Stimulated activated naive CD8-positive, alpha-beta T cell treated with anti-CD3 and anti-CD28 coated beads, Interleukin-15, Interleukin-2, amounts not matched to agents 100 U/mL and 50 U/mL, for 24 hours (primary cell): ENCODE measurements around the gene STAG3.
A peak's percentile ranks its signal among the peaks of the same experiment; 100 is the strongest.

ENCODE experiments used
- ATAC-seq: fragments of 150-1000 bp; cut with Tn5 transposase; one replicate; pipeline ENCODE4 v1.10.0; 2021
- DNase-seq: peaks from one replicate; pipeline ENCODE4 v3.0.0; 2021

STAG3 gene

GRCh38 chr7:100155553-100156317, 22.0 kb upstream of the STAG3 start:
- ATAC-seq (no peak), DNase-seq (no peak)

GRCh38 chr7:100156331-100157068, 21.2 kb upstream of the STAG3 start:
- ATAC-seq: peak; percentile 60

GRCh38 chr7:100157069-100157333, 20.7 kb upstream of the STAG3 start:
- ATAC-seq: no peak
- DNase-seq: no peak

More at GRCh38 chr7:100156331-100157068, 21.2 kb upstream of the STAG3 start:
- DNase-seq: peak; percentile 52

DNA sequence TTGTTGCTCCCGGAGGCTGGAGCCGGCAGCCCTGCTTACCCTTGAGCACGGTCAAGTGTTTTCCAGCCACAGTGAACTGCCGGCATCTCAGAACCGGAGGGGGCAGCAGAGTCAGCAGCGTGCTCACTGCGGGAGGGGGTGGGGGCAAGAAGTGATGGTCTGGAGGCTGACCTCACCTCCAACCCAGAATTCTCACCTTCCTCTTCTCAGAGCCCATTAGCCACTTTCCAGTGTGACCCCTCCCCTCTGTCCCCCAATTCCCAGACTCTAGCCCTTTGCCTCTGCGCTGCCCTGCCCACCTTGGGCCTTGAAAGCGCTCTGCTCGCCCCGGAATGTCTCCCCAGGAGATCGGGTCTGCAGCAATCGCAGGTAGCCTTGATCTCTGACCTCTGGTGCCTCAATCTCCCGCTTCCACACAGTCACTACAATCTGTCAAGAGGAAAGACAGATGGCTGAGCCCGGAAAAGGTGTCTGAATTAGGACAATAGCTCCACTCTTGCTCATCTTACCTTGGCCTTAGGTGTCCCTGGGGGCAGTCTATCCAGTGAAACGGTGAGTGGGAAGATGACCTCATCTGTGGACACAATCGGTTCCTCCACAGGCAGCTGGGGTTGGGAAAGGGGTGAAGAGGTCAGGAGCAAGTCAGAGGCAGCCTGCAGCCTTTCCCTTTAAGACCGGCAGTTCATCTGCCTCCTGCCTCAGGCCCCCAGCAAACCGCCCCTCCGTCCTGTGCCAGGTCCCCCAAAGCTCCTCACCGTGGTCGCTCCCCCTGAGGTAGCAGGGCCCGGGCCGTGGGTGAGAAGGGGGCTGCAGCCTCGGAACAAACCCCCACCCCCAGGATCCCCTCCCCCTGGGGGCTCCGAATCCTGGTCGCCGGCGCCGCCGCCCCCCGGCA, 20.1 kb upstream of the STAG3 start:
- DNase-seq: peak; percentile 33
- ATAC-seq: no peak

DNA sequence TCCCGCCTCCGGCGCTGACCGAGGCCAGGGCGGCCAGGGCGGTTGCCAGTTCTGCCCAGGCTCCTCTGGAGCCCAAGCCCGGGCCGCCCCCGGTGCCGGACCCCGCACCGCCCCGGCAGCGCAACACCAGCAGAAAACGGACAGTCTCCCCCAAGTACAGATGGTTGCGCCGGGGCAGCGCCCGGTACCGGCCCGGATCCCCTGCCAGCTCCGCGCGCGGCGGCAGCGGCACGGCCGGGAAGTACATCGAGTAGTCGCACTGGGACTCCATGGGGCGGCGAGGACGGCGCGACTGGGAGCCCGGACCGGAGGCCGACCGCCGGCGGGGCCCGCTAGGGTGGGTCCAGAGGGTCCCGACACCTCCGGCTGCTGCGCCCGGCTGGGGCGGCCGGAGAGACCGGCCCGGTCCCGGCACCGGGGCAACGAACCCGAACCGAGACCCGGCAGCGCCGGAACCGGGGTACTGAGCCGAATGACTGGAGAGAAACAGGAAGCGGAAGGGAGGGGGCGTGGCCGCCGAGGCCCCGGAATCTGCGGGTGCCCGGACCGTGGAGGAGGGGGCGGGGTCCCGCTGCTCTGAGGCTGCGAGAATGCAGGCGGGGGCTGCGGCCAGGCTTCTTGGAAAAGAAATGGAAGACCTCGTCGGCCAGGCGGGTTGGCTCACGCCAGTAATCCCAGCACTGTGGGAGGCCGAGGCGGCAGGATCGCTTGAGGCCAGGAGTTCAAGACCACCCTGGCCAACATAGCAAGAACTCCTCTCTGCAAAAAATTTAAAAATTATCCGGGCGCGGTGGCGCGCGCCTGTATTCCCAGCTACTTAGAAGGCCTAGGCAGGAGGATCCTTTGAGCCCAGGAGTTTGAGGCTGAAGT, 19.3 kb upstream of the STAG3 start, which contains the start of gene TRAPPC14:
Gene TRAPPC14, minus strand, starts transcription at position 495 of the 870 bp plus-strand sequence. Its CDS starts 224 bp downstream, at position 271.
- ATAC-seq (peak; percentile 72), DNase-seq (peak; percentile 97)

DNA sequence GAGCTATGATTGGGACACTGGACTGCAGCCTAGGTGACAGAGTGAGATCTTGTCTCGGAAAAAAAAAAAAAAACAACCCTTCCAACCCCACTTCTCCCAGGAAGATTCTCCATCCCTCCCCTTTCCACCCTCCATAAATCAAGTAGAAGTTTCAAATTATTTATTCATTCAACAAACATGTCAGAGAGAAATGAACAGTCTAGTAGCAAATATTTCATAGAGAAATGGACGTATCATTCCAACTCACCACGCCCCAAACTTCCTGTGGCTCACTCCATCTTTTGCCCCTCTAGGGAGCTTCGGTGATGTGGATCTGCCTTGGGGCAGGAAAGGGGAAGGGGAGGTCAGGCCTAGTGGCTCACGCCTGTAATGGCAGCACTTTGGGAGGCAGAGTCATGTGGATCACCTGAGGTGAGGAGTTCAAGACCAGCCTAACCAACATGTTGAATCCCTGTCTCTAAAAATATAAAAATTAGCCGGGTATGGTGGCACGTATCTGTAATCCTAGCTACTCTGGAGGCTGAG, 18.6 kb upstream of the STAG3 start:
- DNase-seq (no peak), ATAC-seq (no peak)

- ATAC-seq (no peak), DNase-seq (no peak)
Observed at GRCh38 chr7:100160067-100160466, 17.7 kb upstream of the STAG3 start.

DNA sequence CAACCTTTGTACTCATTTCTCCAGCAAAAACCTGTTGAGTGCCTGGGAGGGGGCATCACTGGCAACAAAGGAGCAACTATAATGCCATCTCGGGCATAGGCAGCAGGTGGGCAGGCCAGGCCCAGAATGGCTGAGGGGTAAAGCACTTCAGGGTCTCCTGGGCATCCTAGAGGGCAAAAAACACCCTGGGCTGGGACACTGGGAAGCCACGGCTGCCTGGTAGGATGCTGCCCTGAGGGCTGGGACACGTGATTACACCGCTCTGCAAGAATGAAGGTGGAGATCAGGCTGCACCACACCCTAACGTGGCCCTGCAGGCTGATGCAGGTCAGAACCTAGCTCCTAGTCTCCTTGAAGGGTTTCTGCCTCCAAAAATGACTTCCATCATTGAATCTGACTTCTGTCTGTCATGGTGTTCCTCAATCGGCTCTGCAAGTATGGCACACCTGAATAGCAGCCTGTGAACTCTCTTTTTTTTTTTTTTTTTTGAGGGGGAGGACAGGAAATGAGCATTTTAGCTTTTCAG, 14.6 kb upstream of the STAG3 start:
- DNase-seq (no peak), ATAC-seq (no peak)

DNA sequence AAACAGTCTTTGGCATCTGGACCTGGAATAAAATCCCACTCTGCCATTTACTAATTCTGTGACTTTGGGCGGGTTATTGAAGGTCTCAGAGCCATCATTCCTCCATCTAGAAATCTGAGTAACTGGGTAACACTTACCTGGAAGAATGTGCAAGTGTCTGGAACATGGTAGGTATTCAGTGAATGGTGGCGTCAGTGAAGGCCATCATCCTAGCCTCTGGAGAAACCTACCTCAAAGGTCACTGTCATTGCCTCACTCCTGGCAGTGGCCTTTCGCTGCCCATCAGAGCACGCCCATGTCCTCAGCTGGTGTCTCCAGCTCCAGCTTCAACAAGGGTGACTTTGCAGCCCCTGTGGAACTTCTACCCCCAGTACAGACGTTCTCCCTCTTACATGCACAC, 13.8 kb upstream of the STAG3 start:
- no peak for DNase-seq
- no peak for ATAC-seq

GRCh38 chr7:100166317-100166940, 11.3 kb upstream of the STAG3 start:
- ATAC-seq: peak; percentile 71
- DNase-seq: peak; percentile 47

- DNase-seq: no peak
- ATAC-seq: no peak
Observed at GRCh38 chr7:100166970-100167911, 10.5 kb upstream of the STAG3 start.

DNA sequence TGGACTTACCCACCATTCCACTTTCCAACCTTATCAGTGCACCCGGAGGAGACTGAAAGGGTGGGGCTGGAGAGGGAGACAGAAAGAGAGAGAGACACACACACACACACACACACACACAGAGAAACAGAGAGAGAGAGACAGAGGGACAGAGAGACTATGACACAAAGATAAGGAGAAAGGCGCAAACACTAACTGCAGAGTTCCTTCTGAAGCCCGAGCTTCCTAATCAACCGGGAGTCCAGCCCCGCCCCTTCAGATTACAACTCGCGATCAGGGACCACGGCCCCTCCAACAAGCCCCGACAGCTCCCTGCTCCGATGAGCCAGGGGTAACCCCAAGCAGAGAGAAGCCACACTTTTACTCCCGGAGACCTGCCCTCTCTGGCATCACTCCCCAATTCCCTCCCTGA, 9.8 kb upstream of the STAG3 start:
- ATAC-seq (no peak), DNase-seq (no peak)

GRCh38 chr7:100169147-100169850, 8.4 kb upstream of the STAG3 start:
- no peak for DNase-seq
- no peak for ATAC-seq

DNA sequence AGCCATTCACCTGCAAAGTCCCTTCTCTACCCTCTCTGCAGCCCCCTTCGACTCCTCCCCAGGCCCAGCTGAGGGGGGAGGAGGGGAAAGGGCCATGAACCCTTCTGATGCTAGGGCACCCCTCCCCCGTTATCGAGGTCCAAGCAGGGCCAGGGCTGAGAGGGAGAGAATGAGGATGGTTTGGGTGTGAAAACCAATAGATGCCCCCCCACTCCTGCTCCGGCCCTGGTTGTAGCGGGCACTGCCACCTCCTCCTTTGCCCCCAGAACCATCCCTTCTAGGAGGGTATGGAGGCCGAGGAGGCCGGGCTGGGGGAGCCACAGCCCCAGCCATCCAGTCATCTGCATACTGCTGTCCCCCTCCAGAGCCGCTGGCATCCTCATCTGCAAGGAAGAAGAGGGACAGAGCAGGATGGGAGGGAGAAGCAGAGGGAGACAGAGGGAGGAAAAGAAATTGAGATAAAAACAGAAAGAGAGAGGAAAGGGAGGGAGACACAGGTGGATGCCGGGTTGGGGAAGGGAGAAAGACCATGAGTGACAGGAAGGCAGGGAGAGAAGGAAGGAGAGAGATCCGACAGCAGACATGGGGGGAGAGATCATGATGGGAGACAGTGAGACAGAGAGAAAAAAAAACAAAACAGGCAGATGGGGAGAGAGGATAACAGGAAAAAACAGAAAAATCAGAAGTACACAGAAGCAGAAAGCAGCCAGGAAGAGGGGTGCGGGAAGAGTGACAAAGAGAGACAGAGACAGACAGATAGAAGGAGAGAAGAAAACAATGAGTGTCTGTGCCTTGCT, 7.4 kb upstream of the STAG3 start:
- ATAC-seq (no peak), DNase-seq (no peak)

GRCh38 chr7:100171087-100171681, 6.5 kb upstream of the STAG3 start:
- DNase-seq: peak; percentile 41
- ATAC-seq: peak; percentile 17

GRCh38 chr7:100171840-100172239, 5.9 kb upstream of the STAG3 start:
- ATAC-seq (no peak), DNase-seq (no peak)

- DNase-seq (no peak), ATAC-seq (no peak)
Observed at GRCh38 chr7:100173806-100174495, 3.8 kb upstream of the STAG3 start.
